Upper lobe of right lung (tissue), 1 donor: ENCODE measurements around the gene CRMP1. TPM values are rescaled to one million over a fixed set of nuclear protein-coding genes. Genes with fewer than 3 reads are reported as not detected.

ENCODE experiments used
- ATAC-seq: fragments of 200-7000 bp; cut with Tn5 transposase; one replicate; pipeline ENCODE4 v1.9.1; 2020; ENCODE audit warnings: mild to moderate bottlenecking, moderate library complexity
- DNase-seq: peaks from one replicate; pipeline ENCODE4 v3.0.0-alpha.2; 2020
- H3K27ac ChIP-seq: fragments of 200-600 bp; one replicate; pipeline ENCODE4 v1.8.0; 2022
- H3K27me3 ChIP-seq: fragments of 200-600 bp; one replicate; pipeline ENCODE4 v1.8.0; 2022; ENCODE audit warnings: mild to moderate bottlenecking
- H3K36me3 ChIP-seq: fragments of 200-600 bp; one replicate; pipeline ENCODE4 v1.8.0; 2022
- H3K4me1 ChIP-seq: fragments of 200-600 bp; one replicate; pipeline ENCODE4 v1.8.0; 2022
- H3K4me3 ChIP-seq: fragments of 200-600 bp; one replicate; pipeline ENCODE4 v1.8.0; 2022; ENCODE audit warnings: mild to moderate bottlenecking
- H3K9me3 ChIP-seq: fragments of 200-600 bp; one replicate; pipeline ENCODE4 v1.8.0; 2022
- CTCF ChIP-seq: fragments of 200-600 bp; IDR thresholded peaks from one replicate; pipeline ENCODE4 v1.8.0; 2022; ENCODE audit warnings: antibody characterized with exemption
- intact Hi-C: fragments of 100-400 bp; cut with DNase I; formaldehyde crosslinking; loops from one replicate; pipeline ENCODE4 v1.11.0; 2022
- total RNA-seq: library from RNA; stranded (reverse); fragmentation: NEBNext Ultra II Directional; extraction: Animal tissue kit (Norgen Biotek cat#: 25700); gene quantifications from one replicate; pipeline ENCODE4 v1.2.1, GENCODE V29; 2021
- donor health status: DM: no; HTN: yes; CAD: no; lungs with severe emphysema.

Gene CRMP1
- total RNA-seq, 1 donor from 2014 or later = 6.1 TPM

- Histone ChIP-seq H3K4me3 (no peak overlapping the region), H3K27me3 (no peaks in the 10 kb centered on the region), H3K27ac (no peak overlapping the region), H3K36me3 (no peaks in the 10 kb centered on the region), H3K9me3 (no peaks in the 10 kb centered on the region), H3K4me1 (peaks cover 12% of the 10 kb centered on the region)
- DNase-seq = no peak
- no peak for ATAC-seq
- intact Hi-C loops = loop anchor here (10.0 kb wide), 1 partner anchor 149 kb away; no protein-coding TSS in a partner anchor
- TF ChIP-seq CTCF = no peak
Measured at GRCh38 chr4:5825321-5826041, 67.4 kb downstream of the CRMP1 start.

- DNase-seq = no peak
- H3K36me3 ChIP-seq = peaks cover 6% of the 10 kb centered on the region
- H3K4me1 ChIP-seq = peaks cover 12% of the 10 kb centered on the region
- TF ChIP-seq CTCF = peak; percentile 52
- no peaks in the 10 kb centered on the region for H3K9me3 ChIP-seq
- no peak for ATAC-seq
- H3K27me3 ChIP-seq = no peaks in the 10 kb centered on the region
- intact Hi-C loops = loop anchor here (10.0 kb wide), 1 partner anchor 150 kb away; no protein-coding TSS in a partner anchor
- no peak overlapping the region for H3K27ac ChIP-seq
- no peak overlapping the region for H3K4me3 ChIP-seq
Measured at GRCh38 chr4:5824635-5825034, 68.3 kb downstream of the CRMP1 start.

- intact Hi-C loops = loop anchor here (10.0 kb wide), 1 partner anchor 151 kb away; no protein-coding TSS in a partner anchor
Measured at GRCh38 chr4:5824227-5824626, 68.7 kb downstream of the CRMP1 start.

GRCh38 chr4:5823542-5824211 lies 69.2 kb downstream of the CRMP1 start:
- Histone ChIP-seq H3K27ac (no peak overlapping the region), H3K4me1 (peaks cover 12% of the 10 kb centered on the region), H3K36me3 (peaks cover 10% of the 10 kb centered on the region), H3K9me3 (no peaks in the 10 kb centered on the region), H3K4me3 (no peak overlapping the region), H3K27me3 (no peaks in the 10 kb centered on the region)
- ATAC-seq = no peak
- DNase-seq = no peak
- TF ChIP-seq CTCF = no peak
- intact Hi-C loops = loop anchor here (10.0 kb wide), 1 partner anchor 151 kb away; no protein-coding TSS in a partner anchor

More at GRCh38 chr4:5824227-5824626, 68.7 kb downstream of the CRMP1 start:
- no peaks in the 10 kb centered on the region for H3K9me3 ChIP-seq
- peaks cover 12% of the 10 kb centered on the region for H3K4me1 ChIP-seq
- DNase-seq (no peak), ATAC-seq (no peak)
- no peak overlapping the region for H3K27ac ChIP-seq
- TF ChIP-seq CTCF = no peak
- peaks cover 10% of the 10 kb centered on the region for H3K36me3 ChIP-seq
- no peaks in the 10 kb centered on the region for H3K27me3 ChIP-seq
- H3K4me3 ChIP-seq = no peak overlapping the region

GRCh38 chr4:5822619-5823018 lies 70.3 kb downstream of the CRMP1 start:
- peaks cover 10% of the 10 kb centered on the region for H3K36me3 ChIP-seq
- H3K27ac ChIP-seq = no peak overlapping the region
- H3K9me3 ChIP-seq = no peaks in the 10 kb centered on the region
- H3K4me3 ChIP-seq = no peak overlapping the region
- intact Hi-C loops = loop anchor here (10.0 kb wide), 1 partner anchor 152 kb away; no protein-coding TSS in a partner anchor
- no peak for ATAC-seq
- H3K27me3 ChIP-seq = no peaks in the 10 kb centered on the region
- TF ChIP-seq CTCF = no peak
- peaks cover 10% of the 10 kb centered on the region for H3K4me1 ChIP-seq
- DNase-seq = no peak
